Psoas muscle (tissue), 8 donors: Measurements from ENCODE around the gene TXLNB. TPM values are rescaled to one million over a fixed set of nuclear protein-coding genes. Genes with fewer than 3 reads are reported as not detected.

Source experiments
- ATAC-seq, 4 donors: fragments of 200-7000 bp; cut with Tn5 transposase; one replicate each; pipeline ENCODE4 v1.9.1; 2020; ENCODE audit warnings: moderate library complexity in 3 of 4, mild to moderate bottlenecking in 2 of 4
- DNase-seq, 2 donors: peaks; one replicate each; pipeline ENCODE4 v3.0.0-alpha.2; 2020
- H3K27ac ChIP-seq: fragments of 200-600 bp; one replicate; pipeline ENCODE4 v1.8.0; 2022
- H3K27me3 ChIP-seq, 3 donors: fragments of 200-600 bp in 1 of 3; one replicate each; pipeline versions ENCODE4 v1.6.1 to v1.8.0; 2013 to 2022; ENCODE audit warnings: low read length in 2 of 3, mild to moderate bottlenecking in 2 of 3, moderate library complexity in 1 of 3; ENCODE audit not compliant: insufficient read depth in 3 of 3
- H3K36me3 ChIP-seq, 2 donors: fragments of 200-600 bp in 1 of 2; one replicate each; pipeline versions ENCODE4 v1.6.1 to v1.8.0; 2013 to 2022; ENCODE audit warnings: low read depth in 1 of 2, mild to moderate bottlenecking in 1 of 2, moderate library complexity in 1 of 2; ENCODE audit not compliant: insufficient read depth in 1 of 2
- H3K4me1 ChIP-seq: fragments of 200-600 bp; one replicate; pipeline ENCODE4 v1.8.0; 2022
- H3K4me3 ChIP-seq: fragments of 200-600 bp; one replicate; pipeline ENCODE4 v1.8.0; 2022; ENCODE audit warnings: mild to moderate bottlenecking
- H3K9me3 ChIP-seq: fragments of 200-600 bp; one replicate; pipeline ENCODE4 v1.8.0; 2022
- WGBS, 3 donors: extraction: QIAGEN DNeasy Blood & Tissue Kit; methylation state at CpG; one replicate each; pipeline versions ENCODE4 v1.1.6 to v1.1.7; 2013; 5-methylcytosine and 5-hydroxymethylcytosine counted together
- intact Hi-C, 2 donors: fragments of 100-400 bp; cut with DNase I; formaldehyde crosslinking; loops; one replicate each; pipeline versions ENCODE4 v1.11.0 to v1.14.2; 2022
- polyA plus RNA-seq, 3 donors: library from polyadenylated mRNA; stranded (reverse); fragments of 200-250 nt; gene quantifications; one replicate each; pipeline ENCODE4 v1.2.3, GENCODE V29; 2013
- total RNA-seq, 4 donors: library from RNA; stranded (reverse); fragmentation: NEBNext Ultra II Directional in 2 of 4; extraction: Animal tissue kit (Norgen Biotek cat#: 25700) in 2 of 4; gene quantifications; one replicate each; pipeline versions ENCODE4 v1.2.1 to v1.2.4, GENCODE V29; 2021 to 2023
- TF ChIP-seq, protein P1 (sequence below): fragments of 200-600 bp; IDR thresholded peaks from one replicate; pipeline ENCODE4 v1.8.0; 2022; ENCODE audit warnings: antibody characterized with exemption
- donor health status: healthy with polysubstance abuse.
- donor health status: DM: no; HTN: no; CAD: no; lungs with moderate emphysema.
- donor health status: Bipolar disorder and iron deficiency.
- donor health status: healthy.
- donor health status: DM: yes; HTN: yes; CAD: no.
- donor health status: DM: no; HTN: no; CAD: no.
- donor health status: DM: no; HTN: no; CAD: no.
- donor health status: DM: yes; HTN: yes; CAD: no.

The TXLNB gene
- total and polyA plus RNA-seq, 7 donors = 1.8 to 230 (median 128) TPM

DNA sequence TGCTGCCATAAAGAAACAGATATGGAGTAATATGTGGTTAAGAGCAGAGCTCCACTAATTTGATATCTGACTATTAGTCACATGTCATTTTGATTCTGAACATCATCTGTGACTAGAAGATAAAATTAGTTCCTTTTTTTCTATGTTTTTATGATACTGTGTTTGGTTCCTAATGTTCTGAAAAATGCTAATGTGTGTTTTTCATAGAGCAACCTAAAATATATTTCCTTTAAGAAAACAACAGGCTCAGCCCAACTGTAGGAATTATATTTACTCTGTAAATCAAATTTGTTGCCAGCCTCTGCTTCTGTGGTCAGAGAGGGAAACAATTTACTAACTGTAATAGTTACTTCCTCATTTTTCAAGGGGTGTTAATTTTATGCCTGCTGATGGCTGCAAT, 33.3 kb upstream of the TXLNB start:
- Histone ChIP-seq H3K4me1 (peaks cover 4% of the 10 kb centered on the region), H3K4me3 (no peak overlapping the region), H3K9me3 (no peaks in the 10 kb centered on the region), H3K36me3 (no peaks in the 10 kb centered on the region), H3K27ac (peak overlapping the region; percentile 36), H3K27me3 (no peaks in the 10 kb centered on the region)
- DNase-seq (no peak), ATAC-seq (no peak)
- intact Hi-C loops = loop anchor here in 1 of 2 donors (1.0 kb wide), 1 partner anchor 23 kb away; no protein-coding TSS in a partner anchor
- TF ChIP-seq, protein P1, sequence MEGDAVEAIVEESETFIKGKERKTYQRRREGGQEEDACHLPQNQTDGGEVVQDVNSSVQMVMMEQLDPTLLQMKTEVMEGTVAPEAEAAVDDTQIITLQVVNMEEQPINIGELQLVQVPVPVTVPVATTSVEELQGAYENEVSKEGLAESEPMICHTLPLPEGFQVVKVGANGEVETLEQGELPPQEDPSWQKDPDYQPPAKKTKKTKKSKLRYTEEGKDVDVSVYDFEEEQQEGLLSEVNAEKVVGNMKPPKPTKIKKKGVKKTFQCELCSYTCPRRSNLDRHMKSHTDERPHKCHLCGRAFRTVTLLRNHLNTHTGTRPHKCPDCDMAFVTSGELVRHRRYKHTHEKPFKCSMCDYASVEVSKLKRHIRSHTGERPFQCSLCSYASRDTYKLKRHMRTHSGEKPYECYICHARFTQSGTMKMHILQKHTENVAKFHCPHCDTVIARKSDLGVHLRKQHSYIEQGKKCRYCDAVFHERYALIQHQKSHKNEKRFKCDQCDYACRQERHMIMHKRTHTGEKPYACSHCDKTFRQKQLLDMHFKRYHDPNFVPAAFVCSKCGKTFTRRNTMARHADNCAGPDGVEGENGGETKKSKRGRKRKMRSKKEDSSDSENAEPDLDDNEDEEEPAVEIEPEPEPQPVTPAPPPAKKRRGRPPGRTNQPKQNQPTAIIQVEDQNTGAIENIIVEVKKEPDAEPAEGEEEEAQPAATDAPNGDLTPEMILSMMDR = no peak

GRCh38 chr6:139324301-139324555, 32.4 kb upstream of the TXLNB start:
- 8 to 60% (median 47%) methylated on average over 1 of the region's 1 CpG for WGBS, 3 donors
- H3K36me3 ChIP-seq = no peaks in the 10 kb centered on the region
- peaks cover 4% of the 10 kb centered on the region for H3K4me1 ChIP-seq
- DNase-seq (no peak), ATAC-seq (no peak)
- H3K4me3 ChIP-seq = peak overlapping the region; percentile 31
- no peaks in the 10 kb centered on the region for H3K27me3 ChIP-seq
- intact Hi-C loops = no loop called here
- peak overlapping the region; percentile 36 for H3K27ac ChIP-seq
- H3K9me3 ChIP-seq = no peaks in the 10 kb centered on the region
- TF ChIP-seq, protein P1 = no peak

GRCh38 chr6:139323511-139324300, 31.9 kb upstream of the TXLNB start:
- intact Hi-C loops = no loop called here
- ATAC-seq (peak; percentile 57 to 87 (median 82)), DNase-seq (peak; percentile 67 to 75)
- WGBS, 3 donors = 42 to 53% (median 46%) methylated on average over 21 of the region's 21 CpGs
- H3K27me3 ChIP-seq = no peaks in the 10 kb centered on the region
- H3K9me3 ChIP-seq = no peaks in the 10 kb centered on the region
- TF ChIP-seq, protein P1 = no peak
- H3K27ac ChIP-seq = peak overlapping the region; percentile 56
- H3K36me3 ChIP-seq = no peaks in the 10 kb centered on the region
- H3K4me1 ChIP-seq = peaks cover 4% of the 10 kb centered on the region
- H3K4me3 ChIP-seq = peak overlapping the region; percentile 31

- TF ChIP-seq, protein P1 = no peak
- intact Hi-C loops = no loop called here
- DNase-seq (no peak), ATAC-seq (no peak)
- no peak overlapping the region for H3K27ac ChIP-seq
- no peaks in the 10 kb centered on the region for H3K4me1 ChIP-seq
- H3K36me3 ChIP-seq = no peaks in the 10 kb centered on the region
- H3K9me3 ChIP-seq = no peaks in the 10 kb centered on the region
- H3K27me3 ChIP-seq = no peaks in the 10 kb centered on the region
- no peak overlapping the region for H3K4me3 ChIP-seq
- 55 to 69% (median 58%) methylated on average over 2 of the region's 2 CpGs for WGBS, 3 donors
These were observed 28.3 kb upstream of the TXLNB start for GRCh38 chr6:139320081-139320480.
